Spleen (tissue), 11 donors: ENCODE results near the gene THBS1. TPM values are rescaled to one million over a fixed set of nuclear protein-coding genes. Genes with fewer than 3 reads are reported as not detected.

Experiments
- DNase-seq: peaks from one replicate; pipeline ENCODE4 v3.0.0-alpha.2; 2020
- H3K27ac ChIP-seq, 8 donors: fragments of 200-600 bp; sonication (generic) in 7 of 8; 1 replicate in 4 of 8; 2 replicates in 4 of 8; pipeline versions ENCODE4 v1.5.0 to v1.8.0; 2016 to 2021; ENCODE audit warnings: inconsistent platforms in 4 of 8, mild to moderate bottlenecking in 4 of 8, moderate library complexity in 1 of 8
- H3K27me3 ChIP-seq, 7 donors: fragments of 200-600 bp; sonication (generic) in 6 of 7; replicated peaks in 1 of 7; 1 replicate in 4 of 7; 2 replicates in 3 of 7; pipeline versions ENCODE4 v1.5.0 to v1.8.0; 2016 to 2021; ENCODE audit warnings: inconsistent platforms in 3 of 7, mild to moderate bottlenecking in 1 of 7
- H3K36me3 ChIP-seq, 6 donors: fragments of 200-600 bp; sonication (generic) in 5 of 6; 1 replicate in 4 of 6; 2 replicates in 2 of 6; pipeline versions ENCODE4 v1.5.0 to v1.8.0; 2016 to 2021; ENCODE audit warnings: inconsistent platforms in 2 of 6
- H3K4me1 ChIP-seq, 6 donors: fragments of 200-600 bp; sonication (generic) in 5 of 6; 1 replicate in 3 of 6; 2 replicates in 3 of 6; pipeline versions ENCODE4 v1.5.0 to v1.8.0; 2016 to 2021; ENCODE audit warnings: inconsistent platforms in 3 of 6
- H3K4me3 ChIP-seq, 8 donors: fragments of 200-600 bp; sonication (generic) in 7 of 8; 1 replicate in 4 of 8; 2 replicates in 4 of 8; pipeline versions ENCODE4 v1.5.0 to v1.8.0; 2016 to 2021; ENCODE audit warnings: inconsistent platforms in 4 of 8, mild to moderate bottlenecking in 4 of 8, moderate library complexity in 2 of 8
- H3K9me3 ChIP-seq, 8 donors: fragments of 200-600 bp; sonication (generic) in 7 of 8; 1 replicate in 4 of 8; 2 replicates in 4 of 8; pipeline versions ENCODE4 v1.5.0 to v1.8.0; 2016 to 2021; ENCODE audit warnings: inconsistent platforms in 4 of 8
- POLR2A ChIP-seq, 3 donors: fragments of 450-650 bp; IDR thresholded peaks; one replicate each; pipeline ENCODE4 v1.5.1; 2017; ENCODE audit warnings: antibody characterized with exemption in 3 of 3, mild to moderate bottlenecking in 1 of 3
- POLR2AphosphoS5 ChIP-seq, 3 donors: sonication (generic); formaldehyde crosslinking; IDR thresholded peaks; one replicate each; pipeline ENCODE4 v1.5.1; 2017; ENCODE audit warnings: antibody characterized with exemption in 3 of 3
- WGBS, 5 donors: extraction: QIAGEN DNeasy Blood & Tissue Kit in 3 of 5; methylation state at CpG; one replicate each; pipeline versions ENCODE4 v1.1.5 to v1.1.7; 2013 to 2018; 5-methylcytosine and 5-hydroxymethylcytosine counted together
- intact Hi-C: fragments of 100-400 bp; cut with DNase I; formaldehyde crosslinking; loops from one replicate; pipeline ENCODE4 v1.15.0; 2023; ENCODE audit warnings: low total_unique reads
- polyA plus RNA-seq, 3 donors: library from polyadenylated mRNA; stranded (reverse); fragments of 200-250 nt; gene quantifications; one replicate each; pipeline ENCODE4 v1.2.1, GENCODE V29; 2013
- total RNA-seq, 7 donors: library from RNA; depleted of rRNA in 3 of 7; stranded (reverse); fragments of >200 nt in 3 of 7; fragmentation: NEBNext Ultra II Directional in 4 of 7; extraction: Animal tissue kit (Norgen Biotek cat#: 25700) in 4 of 7; gene quantifications; one replicate each; pipeline versions ENCODE4 v1.1.0 to v1.2.1, GENCODE V29; 2016 to 2021
- TF ChIP-seq, protein P1 (sequence below), 11 experiments: fragments of 200-600 bp in 7 of 11; fragments of 450-650 bp in 4 of 11; sonication (generic) in 4 of 11; IDR thresholded peaks in 8 of 11; conservative IDR thresholded peaks in 3 of 11; 1 replicate in 7 of 11; 2 replicates in 4 of 11; pipeline versions ENCODE4 v1.4.0 to v1.8.0; 2016 to 2021; ENCODE audit warnings: antibody characterized with exemption in 11 of 11, inconsistent platforms in 4 of 11, mild to moderate bottlenecking in 1 of 11
- donor health status: healthy with polysubstance abuse.
- donor health status: DM: no; HTN: no; CAD: no; lungs with moderate emphysema.
- donor health status: DM: no; HTN: no; CAD: no.
- donor health status: Bipolar disorder and iron deficiency.
- donor health status: healthy.
- donor health status: DM: no; HTN: no; CAD: no.
- donor health status: DM: yes; HTN: yes; CAD: no.

Gene THBS1
- total and polyA plus RNA-seq, 10 donors, result 8.4 to 1,022 (median 271) TPM

DNA sequence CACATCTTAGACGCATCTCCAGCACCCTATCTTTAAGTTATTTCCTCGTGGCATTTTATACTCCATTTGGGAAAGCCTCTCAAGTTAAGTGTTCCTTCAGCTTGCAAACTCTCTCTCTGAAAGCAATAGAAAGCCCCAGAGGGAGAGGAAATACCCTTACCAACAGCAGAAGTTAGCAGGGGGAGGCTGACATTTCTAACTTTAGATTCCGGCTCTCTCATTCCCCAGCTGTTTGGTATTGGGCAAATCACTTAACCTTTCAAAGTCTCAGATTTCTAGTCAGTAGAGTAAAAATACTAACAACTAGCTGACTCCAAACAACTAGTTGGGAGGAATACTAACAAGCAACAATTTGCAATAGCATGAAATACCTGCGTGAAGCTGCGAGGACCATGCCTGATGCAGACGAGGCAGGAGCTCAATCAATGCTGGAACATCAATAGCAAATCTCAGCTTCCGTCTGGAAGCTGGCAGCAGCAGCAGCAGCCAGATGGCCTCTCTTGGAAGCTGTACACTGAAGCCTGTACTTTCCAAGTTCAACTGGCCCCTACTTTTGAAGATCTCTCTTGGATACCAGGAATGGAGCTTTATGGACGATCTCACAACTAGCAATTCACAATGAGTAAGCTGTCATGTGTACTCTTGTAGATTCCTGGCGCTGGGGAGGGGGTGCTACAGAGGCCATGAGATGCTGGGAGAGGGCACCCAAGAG lies 47.8 kb downstream of the THBS1 start:
- 73 to 85% (median 77%) methylated on average over 9 of the region's 9 CpGs for WGBS, 5 donors
- intact Hi-C loops, result no loop called here
- Histone ChIP-seq H3K9me3 (peaks cover 0 to 5% (median 0%) of the 10 kb centered on the region in 8 donors), H3K27ac (peak overlapping the region; percentile 57 to 92 (median 78)), H3K36me3 (no peaks in the 10 kb centered on the region), H3K27me3 (no peaks in the 10 kb centered on the region), H3K4me1 (peaks cover 11 to 62% (median 45%) of the 10 kb centered on the region in 6 donors), H3K4me3 (no peak overlapping the region)
- TF ChIP-seq POLR2AphosphoS5 (IDR thresholded peaks at IDR 0.05) (no peak), POLR2A (IDR thresholded peaks at IDR 0.05) (no peak)
- TF ChIP-seq, protein P1, sequence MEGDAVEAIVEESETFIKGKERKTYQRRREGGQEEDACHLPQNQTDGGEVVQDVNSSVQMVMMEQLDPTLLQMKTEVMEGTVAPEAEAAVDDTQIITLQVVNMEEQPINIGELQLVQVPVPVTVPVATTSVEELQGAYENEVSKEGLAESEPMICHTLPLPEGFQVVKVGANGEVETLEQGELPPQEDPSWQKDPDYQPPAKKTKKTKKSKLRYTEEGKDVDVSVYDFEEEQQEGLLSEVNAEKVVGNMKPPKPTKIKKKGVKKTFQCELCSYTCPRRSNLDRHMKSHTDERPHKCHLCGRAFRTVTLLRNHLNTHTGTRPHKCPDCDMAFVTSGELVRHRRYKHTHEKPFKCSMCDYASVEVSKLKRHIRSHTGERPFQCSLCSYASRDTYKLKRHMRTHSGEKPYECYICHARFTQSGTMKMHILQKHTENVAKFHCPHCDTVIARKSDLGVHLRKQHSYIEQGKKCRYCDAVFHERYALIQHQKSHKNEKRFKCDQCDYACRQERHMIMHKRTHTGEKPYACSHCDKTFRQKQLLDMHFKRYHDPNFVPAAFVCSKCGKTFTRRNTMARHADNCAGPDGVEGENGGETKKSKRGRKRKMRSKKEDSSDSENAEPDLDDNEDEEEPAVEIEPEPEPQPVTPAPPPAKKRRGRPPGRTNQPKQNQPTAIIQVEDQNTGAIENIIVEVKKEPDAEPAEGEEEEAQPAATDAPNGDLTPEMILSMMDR (IDR thresholded peaks at IDR 0.05 in 8 of 11, conservative IDR thresholded peaks at IDR 0.05 in 3 of 11), result no peak
- DNase-seq, result no peak

- peaks cover 7 to 55% (median 41%) of the 10 kb centered on the region in 6 donors for H3K4me1 ChIP-seq
- 19 to 35% (median 29%) methylated on average over 5 of the region's 5 CpGs for WGBS, 5 donors
Measured at GRCh38 chr15:39629371-39629770, 48.5 kb downstream of the THBS1 start.

GRCh38 chr15:39629906-39630305 lies 49.0 kb downstream of the THBS1 start:
- intact Hi-C loops, result no loop called here
- Histone ChIP-seq H3K36me3 (no peaks in the 10 kb centered on the region), H3K4me3 (no peak overlapping the region), H3K4me1 (peaks cover 5 to 50% (median 35%) of the 10 kb centered on the region in 6 donors), H3K9me3 (peaks cover 0 to 5% (median 0%) of the 10 kb centered on the region in 8 donors), H3K27ac (peak overlapping the region; percentile 57 to 92 (median 78)), H3K27me3 (no peaks in the 10 kb centered on the region)
- no peak for DNase-seq
- TF ChIP-seq, protein P1 (IDR thresholded peaks at IDR 0.05 in 8 of 11, conservative IDR thresholded peaks at IDR 0.05 in 3 of 11), result no peak
- no peak for TF ChIP-seq POLR2A (IDR thresholded peaks at IDR 0.05)
- no peak for TF ChIP-seq POLR2AphosphoS5 (IDR thresholded peaks at IDR 0.05)
- WGBS, 5 donors, result 75 to 85% (median 78%) methylated on average over 3 of the region's 3 CpGs

More at GRCh38 chr15:39629371-39629770, 48.5 kb downstream of the THBS1 start:
- peak overlapping the region; percentile 57 to 92 (median 78) for H3K27ac ChIP-seq
- peaks cover 0 to 5% (median 0%) of the 10 kb centered on the region in 8 donors for H3K9me3 ChIP-seq
- no peaks in the 10 kb centered on the region for H3K27me3 ChIP-seq
- no peak overlapping the region for H3K4me3 ChIP-seq
- intact Hi-C loops, result no loop called here
- no peak for TF ChIP-seq POLR2A (IDR thresholded peaks at IDR 0.05)
- TF ChIP-seq POLR2AphosphoS5 (IDR thresholded peaks at IDR 0.05), result peak in 2 of 3 donors; percentile 21 to 74
- TF ChIP-seq, protein P1 (IDR thresholded peaks at IDR 0.05 in 8 of 11, conservative IDR thresholded peaks at IDR 0.05 in 3 of 11), result no peak
- no peak for DNase-seq
- H3K36me3 ChIP-seq, result no peaks in the 10 kb centered on the region

DNA sequence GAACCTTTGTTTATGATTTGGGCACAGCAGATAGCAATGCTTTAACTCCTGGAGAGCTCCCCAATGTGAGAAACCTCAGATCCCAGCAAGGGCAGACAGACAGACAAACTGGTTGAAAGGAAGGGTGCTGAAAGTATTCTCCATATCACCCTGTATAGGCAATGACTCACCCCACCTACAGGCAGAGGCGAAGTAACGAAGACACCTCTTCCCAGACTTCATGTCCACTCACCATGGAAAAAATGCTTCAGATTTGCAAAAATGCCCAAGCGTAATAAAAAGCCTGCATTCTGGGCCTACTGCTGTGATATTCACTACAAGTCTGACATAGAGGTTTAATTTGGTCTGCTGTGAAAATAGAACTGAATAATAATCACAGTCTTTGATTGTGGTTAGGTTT lies 50.5 kb downstream of the THBS1 start:
- no peak overlapping the region for H3K4me3 ChIP-seq
- no peak for TF ChIP-seq POLR2A (IDR thresholded peaks at IDR 0.05)
- TF ChIP-seq POLR2AphosphoS5 (IDR thresholded peaks at IDR 0.05), result no peak
- TF ChIP-seq, protein P1 (IDR thresholded peaks at IDR 0.05 in 8 of 11, conservative IDR thresholded peaks at IDR 0.05 in 3 of 11), result no peak
- peaks cover 5 to 36% (median 26%) of the 10 kb centered on the region in 6 donors for H3K4me1 ChIP-seq
- peaks cover 0 to 2% (median 0%) of the 10 kb centered on the region in 8 donors for H3K9me3 ChIP-seq
- peak overlapping the region in 1 of 8 donors; percentile 92 for H3K27ac ChIP-seq
- 80 to 90% (median 89%) methylated on average over 3 of the region's 3 CpGs for WGBS, 5 donors
- intact Hi-C loops, result no loop called here
- no peak for DNase-seq
- H3K36me3 ChIP-seq, result no peaks in the 10 kb centered on the region
- no peaks in the 10 kb centered on the region for H3K27me3 ChIP-seq
